AG10803 (cell line): ENCODE measurements around the gene LPAR2.

Source experiments
- DNase-seq: peaks from one replicate; pipeline ENCODE4 v3.0.0; 2010; ENCODE audit warnings: low read depth
- H3K4me3 ChIP-seq: 2 replicates; pipeline ENCODE4 v1.5.1; 2011; ENCODE audit warnings: mild to moderate bottlenecking, low read length, control low read depth
- CTCF ChIP-seq: conservative IDR thresholded peaks from 2 replicates; pipeline ENCODE4 v1.5.1; 2011; ENCODE audit warnings: mild to moderate bottlenecking, low read length, control low read depth, inconsistent platforms

The LPAR2 gene

GRCh38 chr19:19636573-19637185 lies 8.7 kb upstream of the LPAR2 start:
- no peak overlapping the region for H3K4me3 ChIP-seq
- DNase-seq = no peak
- no peak for TF ChIP-seq CTCF

DNA sequence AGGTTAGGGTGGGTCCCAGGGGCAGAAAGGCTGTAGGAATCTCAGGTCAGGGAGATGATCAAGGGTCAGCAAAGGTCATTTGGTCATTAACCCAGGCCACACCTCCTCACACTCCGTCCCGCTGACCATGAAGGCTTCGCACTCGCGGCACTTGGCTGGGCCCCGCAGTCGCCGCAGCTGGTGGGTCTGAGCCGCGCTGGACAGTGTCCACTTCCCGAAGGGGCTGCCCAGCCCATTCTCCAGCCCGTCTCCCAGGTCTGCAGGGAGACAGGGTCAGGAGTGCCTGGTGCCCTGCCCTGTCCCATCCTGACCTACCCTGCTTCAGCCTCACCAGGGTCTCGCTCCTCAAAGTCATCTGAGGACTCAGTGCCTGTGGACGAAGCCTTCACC lies 7.3 kb upstream of the LPAR2 start:
- DNase-seq = no peak
- no peak overlapping the region for H3K4me3 ChIP-seq
- no peak for TF ChIP-seq CTCF

- TF ChIP-seq CTCF = no peak
Measured at GRCh38 chr19:19634516-19635312, 6.7 kb upstream of the LPAR2 start.

GRCh38 chr19:19633711-19634515 lies 5.9 kb upstream of the LPAR2 start:
- no peak overlapping the region for H3K4me3 ChIP-seq
- DNase-seq = no peak
- TF ChIP-seq CTCF = no peak

More at GRCh38 chr19:19634516-19635312, 6.7 kb upstream of the LPAR2 start:
- no peak for DNase-seq
- no peak overlapping the region for H3K4me3 ChIP-seq

- DNase-seq = no peak
- no peak overlapping the region for H3K4me3 ChIP-seq
- TF ChIP-seq CTCF = no peak
Measured at GRCh38 chr19:19632661-19633060, 4.6 kb upstream of the LPAR2 start.

DNA sequence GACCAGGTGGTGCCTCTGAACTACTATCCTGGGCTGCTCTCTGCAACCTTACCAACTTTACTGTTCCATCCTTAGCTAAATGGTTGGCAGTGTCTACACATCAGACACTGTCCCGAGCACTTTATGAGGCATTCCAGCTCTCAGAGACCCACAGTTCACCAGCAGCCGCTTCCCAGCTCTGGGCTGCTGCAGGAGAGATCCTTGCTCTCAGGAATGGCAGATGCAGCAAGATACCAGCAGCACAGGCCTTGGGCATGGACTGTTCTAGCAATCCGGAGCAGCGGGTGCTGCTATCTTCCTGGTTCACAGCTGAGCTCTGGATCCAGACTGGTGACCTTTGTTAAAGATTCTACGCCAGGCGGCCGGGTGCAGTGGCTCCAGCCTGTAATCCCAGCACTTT lies 3.3 kb upstream of the LPAR2 start:
- no peak overlapping the region for H3K4me3 ChIP-seq
- TF ChIP-seq CTCF = no peak
- DNase-seq = no peak
